Measurements from ENCODE around the gene BBOF1. TPM values are rescaled to one million over a fixed set of nuclear protein-coding genes. Genes with fewer than 3 reads are reported as not detected.

BBOF1 gene
- total and polyA plus RNA-seq, 9 of the 15 experiments (the other 6 are each of a cell fraction or from before 2014, with no cell fraction given): 1.3 to 4.9 (median 4.2) TPM

- TF ChIP-seq RCOR1 (IDR thresholded peaks at IDR 0.05; ENCODE audit: borderline replicate concordance in 1 of 2, low read depth in 2 of 2, low read length in 2 of 2) (no peak), CBFB (CRISPR knock-in tag; IDR thresholded peaks at IDR 0.05) (no peak), ZNF444 (CRISPR knock-in tag; IDR thresholded peaks at IDR 0.05) (no peak), SREBF1 (IDR thresholded peaks at IDR 0.05; ENCODE audit: borderline replicate concordance, low read depth, low read length) (no peak), PTRF (tag; IDR thresholded peaks at IDR 0.05) (no peak), PHF21A (IDR thresholded peaks at IDR 0.05; ENCODE audit: borderline replicate concordance, low read depth) (no peak)
Measured at GRCh38 chr14:74042296-74042695, 23.1 kb downstream of the BBOF1 start (continued).

GRCh38 chr14:74045522-74045921 is 26.4 kb downstream of the BBOF1 start:
- H3K9me3 ChIP-seq (replicated peaks; ENCODE audit: control insufficient read depth, insufficient read depth, low read depth, low read length): no peaks in the 10 kb centered on the region
- H3K27ac ChIP-seq (ENCODE audit: extremely low read depth, low read depth, low read length): no peak overlapping the region
- no peak for FAIRE-seq
- H3K36me3 ChIP-seq (ENCODE audit: control insufficient read depth, insufficient read depth, low read length): no peaks in the 10 kb centered on the region
- DNase-seq (ENCODE audit: extremely low read depth in 1 of 4, low spot score in 3 of 4): no peak
- WGBS (ENCODE audit: insufficient coverage, low coverage, missing lambda C conversion rate): 63% methylated on average over 2 of the region's 4 CpGs
- intact Hi-C loops (cut with micrococcal nuclease) (no loop called here), in situ Hi-C loops (cut with MboI) (no loop called here)
- H3K9me1 ChIP-seq (ENCODE audit: control insufficient read depth, insufficient read depth, low read length): no peaks in the 10 kb centered on the region
- no peak overlapping the region for H2AFZ ChIP-seq (ENCODE audit: low read depth, low read length)
- CTCF ChIA-PET (ENCODE audit: low intra/inter-chr PET ratio): no interaction called here
- no peaks in the 10 kb centered on the region for H3K27me3 ChIP-seq (ENCODE audit: control insufficient read depth in 2 of 2, insufficient read depth in 2 of 2, low read length in 2 of 2)
- 0 out of 5 replicates have a peak, but pooled peaks cover 0 to 2% of the 10 kb centered on the region in 2 experiments for H3K4me1 ChIP-seq (replicated peaks in 1 of 2; ENCODE audit: control insufficient read depth in 2 of 2, insufficient read depth in 2 of 2, low read length in 2 of 2)
- BruUV-seq (replicated peaks): no TSS peak
- no peaks in the 10 kb centered on the region for H3K79me2 ChIP-seq (ENCODE audit: control insufficient read depth, insufficient read depth, low read length)
- no peaks in the 10 kb centered on the region for H4K20me1 ChIP-seq (replicated peaks; ENCODE audit: control insufficient read depth, insufficient read depth, low read length)
- H3K9ac ChIP-seq (ENCODE audit: insufficient read depth in 1 of 2, low read depth in 2 of 2, low read length in 2 of 2): no peak overlapping the region
- POLR2A ChIA-PET: interaction anchor here (0.7 kb wide), 1 partner anchor 86 kb away, joined by 3 read pairs; no protein-coding TSS in a partner anchor
- ATAC-seq: no peak
- H3K4me2 ChIP-seq (ENCODE audit: insufficient read depth, low read length): no peak overlapping the region
- H3K4me3 ChIP-seq: no peak overlapping the region
- no peak for TF ChIP-seq ID3 (CRISPR knock-in tag; IDR thresholded peaks at IDR 0.05)
- TF ChIP-seq ID3 (tag; IDR thresholded peaks at IDR 0.05): no peak
- no peak for TF ChIP-seq ILF3 (IDR thresholded peaks at IDR 0.05; ENCODE audit: borderline replicate concordance)

All from K562 (cell line).